Stomach smooth muscle (tissue), 2 donors: ENCODE data around the gene MIAT.

ENCODE experiments used
- H3K27ac ChIP-seq: one replicate; pipeline ENCODE4 v1.7.0; 2013; ENCODE audit warnings: mild to moderate bottlenecking, low read length, inconsistent platforms
- H3K27me3 ChIP-seq, 2 donors: one replicate each; pipeline ENCODE4 v1.7.0; 2013; ENCODE audit warnings: low read length in 2 of 2; ENCODE audit not compliant: insufficient read depth in 2 of 2, control insufficient read depth in 1 of 2
- H3K36me3 ChIP-seq, 2 donors: one replicate each; pipeline ENCODE4 v1.7.0; 2013; ENCODE audit warnings: low read length in 2 of 2; ENCODE audit not compliant: control insufficient read depth in 2 of 2, insufficient read depth in 2 of 2
- H3K4me1 ChIP-seq: one replicate; pipeline ENCODE4 v1.7.0; 2013; ENCODE audit warnings: low read length; ENCODE audit not compliant: control insufficient read depth, insufficient read depth
- H3K4me3 ChIP-seq, 2 donors: one replicate each; pipeline ENCODE4 v1.7.0; 2013; ENCODE audit warnings: low read length in 2 of 2
- H3K9ac ChIP-seq, 2 donors: one replicate each; pipeline ENCODE4 v1.7.0; 2013; ENCODE audit warnings: low read length in 2 of 2, mild to moderate bottlenecking in 1 of 2
- H3K9me3 ChIP-seq, 2 donors: one replicate each; pipeline ENCODE4 v1.7.0; 2013; ENCODE audit warnings: low read length in 2 of 2; ENCODE audit not compliant: control insufficient read depth in 2 of 2
- donor health status: healthy.
- donor health status: Pancreatic carcinoma.

MIAT gene

GRCh38 chr22:26616650-26617049, 40.7 kb upstream of the MIAT start:
- no peaks in the 10 kb centered on the region for H3K4me1 ChIP-seq
- H3K4me3 ChIP-seq, result no peak overlapping the region
- H3K36me3 ChIP-seq, result no peaks in the 10 kb centered on the region
- peaks cover 8 to 32% of the 10 kb centered on the region in 2 donors for H3K27me3 ChIP-seq
- no peaks in the 10 kb centered on the region for H3K9me3 ChIP-seq
- no peak overlapping the region for H3K9ac ChIP-seq
- H3K27ac ChIP-seq, result no peak overlapping the region

- H3K9ac ChIP-seq, result no peak within 1 kb of the TSS
- H3K27me3 ChIP-seq, result peaks cover 7 to 36% of the 10 kb centered on the region in 2 donors
- H3K4me1 ChIP-seq, result no peaks in the 10 kb centered on the region
- H3K9me3 ChIP-seq, result no peaks in the 10 kb centered on the region
- H3K36me3 ChIP-seq, result no peaks in the 10 kb centered on the region
- no peak within 1 kb of the TSS for H3K4me3 ChIP-seq
- H3K27ac ChIP-seq, result no peak within 1 kb of the TSS
Observed at GRCh38 chr22:26617271-26618199, 39.9 kb upstream of the MIAT start, which contains the start of gene CRYBB1. Gene CRYBB1 (minus strand): TSS chr22:26618027. CDS start chr22:26616319, 1,708 bp downstream.

- no peaks in the 10 kb centered on the region for H3K9me3 ChIP-seq
- H3K27me3 ChIP-seq, result peaks cover 0 to 30% of the 10 kb centered on the region in 2 donors
- H3K9ac ChIP-seq, result no peak overlapping the region
- no peaks in the 10 kb centered on the region for H3K36me3 ChIP-seq
- no peaks in the 10 kb centered on the region for H3K4me1 ChIP-seq
- H3K27ac ChIP-seq, result no peak overlapping the region
- no peak overlapping the region for H3K4me3 ChIP-seq
Observed at GRCh38 chr22:26618455-26618854, 38.9 kb upstream of the MIAT start.

GRCh38 chr22:26619510-26619909, 37.9 kb upstream of the MIAT start:
- Histone ChIP-seq H3K36me3 (no peaks in the 10 kb centered on the region), H3K4me1 (no peaks in the 10 kb centered on the region), H3K27ac (no peak overlapping the region), H3K4me3 (no peak overlapping the region), H3K9me3 (no peaks in the 10 kb centered on the region), H3K27me3 (peaks cover 0 to 27% of the 10 kb centered on the region in 2 donors), H3K9ac (no peak overlapping the region)

- Histone ChIP-seq H3K36me3 (no peaks in the 10 kb centered on the region), H3K9me3 (no peaks in the 10 kb centered on the region), H3K9ac (no peak overlapping the region), H3K27me3 (peaks cover 0 to 23% of the 10 kb centered on the region in 2 donors), H3K4me3 (no peak overlapping the region), H3K4me1 (no peaks in the 10 kb centered on the region), H3K27ac (no peak overlapping the region)
Observed at GRCh38 chr22:26620197-26620596, 37.2 kb upstream of the MIAT start.

GRCh38 chr22:26621663-26622062, 35.7 kb upstream of the MIAT start, which contains the start of gene CRYBA4:
Gene CRYBA4 (plus strand): TSS chr22:26621963. CDS start chr22:26622597, 634 bp downstream.
- H3K27ac ChIP-seq, result no peak within 1 kb of the TSS
- peaks cover 0 to 22% of the 10 kb centered on the region in 2 donors for H3K27me3 ChIP-seq
- no peak within 1 kb of the TSS for H3K9ac ChIP-seq
- no peaks in the 10 kb centered on the region for H3K36me3 ChIP-seq
- H3K4me1 ChIP-seq, result no peaks in the 10 kb centered on the region
- H3K4me3 ChIP-seq, result no peak within 1 kb of the TSS
- H3K9me3 ChIP-seq, result no peaks in the 10 kb centered on the region

- no peak overlapping the region for H3K27ac ChIP-seq
- H3K27me3 ChIP-seq, result peaks cover 0 to 11% of the 10 kb centered on the region in 2 donors
- H3K9ac ChIP-seq, result no peak overlapping the region
- no peaks in the 10 kb centered on the region for H3K36me3 ChIP-seq
- H3K4me1 ChIP-seq, result no peaks in the 10 kb centered on the region
- no peak overlapping the region for H3K4me3 ChIP-seq
- H3K9me3 ChIP-seq, result no peaks in the 10 kb centered on the region
Observed at GRCh38 chr22:26623984-26624383, 33.4 kb upstream of the MIAT start.

- Histone ChIP-seq H3K4me1 (no peaks in the 10 kb centered on the region), H3K36me3 (no peaks in the 10 kb centered on the region), H3K9me3 (no peaks in the 10 kb centered on the region), H3K27ac (no peak overlapping the region), H3K27me3 (peaks cover 0 to 9% of the 10 kb centered on the region in 2 donors), H3K4me3 (no peak overlapping the region), H3K9ac (no peak overlapping the region)
Observed at GRCh38 chr22:26624803-26625202, 32.6 kb upstream of the MIAT start.

- peaks cover 0 to 6% of the 10 kb centered on the region in 2 donors for H3K9me3 ChIP-seq
Observed at GRCh38 chr22:26629988-26630761, 27.2 kb upstream of the MIAT start.

GRCh38 chr22:26631282-26631681, 26.1 kb upstream of the MIAT start:
- peaks cover 0 to 6% of the 10 kb centered on the region in 2 donors for H3K9me3 ChIP-seq
- H3K9ac ChIP-seq, result no peak overlapping the region
- H3K4me1 ChIP-seq, result no peaks in the 10 kb centered on the region
- no peak overlapping the region for H3K27ac ChIP-seq
- H3K27me3 ChIP-seq, result peaks cover 0 to 2% of the 10 kb centered on the region in 2 donors
- H3K36me3 ChIP-seq, result no peaks in the 10 kb centered on the region
- H3K4me3 ChIP-seq, result no peak overlapping the region

More at GRCh38 chr22:26629988-26630761, 27.2 kb upstream of the MIAT start:
- no peaks in the 10 kb centered on the region for H3K4me1 ChIP-seq
- no peak overlapping the region for H3K4me3 ChIP-seq
- no peak overlapping the region for H3K27ac ChIP-seq
- H3K9ac ChIP-seq, result no peak overlapping the region
- no peaks in the 10 kb centered on the region for H3K36me3 ChIP-seq
- peaks cover 0 to 2% of the 10 kb centered on the region in 2 donors for H3K27me3 ChIP-seq
